ENCODE measurements around the gene CTSA.
"Not testable (repeated sequence)": the region's sequence is repeated elsewhere in the genome, so short reads cannot be mapped to it uniquely, and the experiment has no call there.

The CTSA gene

GRCh38 chr20:45896641-45897161 is 5.6 kb downstream of the CTSA start:
- DNase-seq (ENCODE audit: low read depth): no peak
- TF ChIP-seq, protein P1, sequence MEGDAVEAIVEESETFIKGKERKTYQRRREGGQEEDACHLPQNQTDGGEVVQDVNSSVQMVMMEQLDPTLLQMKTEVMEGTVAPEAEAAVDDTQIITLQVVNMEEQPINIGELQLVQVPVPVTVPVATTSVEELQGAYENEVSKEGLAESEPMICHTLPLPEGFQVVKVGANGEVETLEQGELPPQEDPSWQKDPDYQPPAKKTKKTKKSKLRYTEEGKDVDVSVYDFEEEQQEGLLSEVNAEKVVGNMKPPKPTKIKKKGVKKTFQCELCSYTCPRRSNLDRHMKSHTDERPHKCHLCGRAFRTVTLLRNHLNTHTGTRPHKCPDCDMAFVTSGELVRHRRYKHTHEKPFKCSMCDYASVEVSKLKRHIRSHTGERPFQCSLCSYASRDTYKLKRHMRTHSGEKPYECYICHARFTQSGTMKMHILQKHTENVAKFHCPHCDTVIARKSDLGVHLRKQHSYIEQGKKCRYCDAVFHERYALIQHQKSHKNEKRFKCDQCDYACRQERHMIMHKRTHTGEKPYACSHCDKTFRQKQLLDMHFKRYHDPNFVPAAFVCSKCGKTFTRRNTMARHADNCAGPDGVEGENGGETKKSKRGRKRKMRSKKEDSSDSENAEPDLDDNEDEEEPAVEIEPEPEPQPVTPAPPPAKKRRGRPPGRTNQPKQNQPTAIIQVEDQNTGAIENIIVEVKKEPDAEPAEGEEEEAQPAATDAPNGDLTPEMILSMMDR (IDR thresholded peaks at IDR 0.05; ENCODE audit: insufficient read depth, low read depth, low read length, missing control alignments): no peak
- no peak overlapping the region for H3K4me3 ChIP-seq (ENCODE audit: low read depth, low read length)

DNA sequence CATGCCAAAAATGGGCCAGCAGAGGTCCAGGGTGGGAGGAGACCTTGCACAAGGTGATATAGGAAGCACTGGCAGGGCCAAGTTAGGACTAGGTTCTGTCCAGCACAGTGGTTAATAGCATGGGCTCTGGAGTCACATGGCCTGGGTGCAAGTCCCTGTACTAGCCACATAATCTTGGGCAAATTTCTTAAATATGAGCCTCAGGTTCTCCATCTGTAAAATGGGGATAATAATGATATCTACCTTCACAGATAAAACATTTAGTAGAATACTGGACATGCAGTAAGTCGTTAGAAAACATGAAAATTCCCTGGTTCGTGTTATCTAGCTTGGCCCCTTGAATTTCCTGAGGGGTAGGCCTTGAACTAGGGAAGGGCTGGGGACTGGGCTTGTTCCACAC is 6.2 kb downstream of the CTSA start:
- H3K4me3 ChIP-seq (ENCODE audit: low read depth, low read length): no peak overlapping the region
- no peak for DNase-seq (ENCODE audit: low read depth)
- TF ChIP-seq, protein P1 (IDR thresholded peaks at IDR 0.05; ENCODE audit: insufficient read depth, low read depth, low read length, missing control alignments): no peak

DNA sequence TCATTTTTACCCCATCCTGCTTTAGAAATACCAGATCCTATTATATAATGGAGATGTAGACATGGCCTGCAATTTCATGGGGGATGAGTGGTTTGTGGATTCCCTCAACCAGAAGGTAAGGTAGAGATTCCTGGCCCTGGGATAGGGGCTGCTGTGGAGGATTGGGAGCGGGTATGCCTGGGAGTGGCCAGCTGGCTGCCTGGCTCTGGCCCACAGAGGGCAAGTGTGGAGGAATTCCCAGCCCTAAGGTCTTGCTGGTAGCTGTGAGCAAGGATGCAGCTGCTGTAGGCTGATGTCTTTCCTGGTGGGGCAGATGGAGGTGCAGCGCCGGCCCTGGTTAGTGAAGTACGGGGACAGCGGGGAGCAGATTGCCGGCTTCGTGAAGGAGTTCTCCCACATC is 6.6 kb downstream of the CTSA start:
- DNase-seq (ENCODE audit: low read depth): no peak
- H3K4me3 ChIP-seq (ENCODE audit: low read depth, low read length): no peak overlapping the region
- TF ChIP-seq, protein P1 (IDR thresholded peaks at IDR 0.05; ENCODE audit: insufficient read depth, low read depth, low read length, missing control alignments): no peak

- TF ChIP-seq, protein P1 (IDR thresholded peaks at IDR 0.05; ENCODE audit: insufficient read depth, low read depth, low read length, missing control alignments): no peak
- H3K4me3 ChIP-seq (ENCODE audit: low read depth, low read length): no peak overlapping the region
- DNase-seq (ENCODE audit: low read depth): no peak
These were observed 7.2 kb downstream of the CTSA start for GRCh38 chr20:45898285-45898684.

GRCh38 chr20:45899046-45899835 is 8.1 kb downstream of the CTSA start:
- TF ChIP-seq, protein P1 (IDR thresholded peaks at IDR 0.05; ENCODE audit: insufficient read depth, low read depth, low read length, missing control alignments): no peak
- no peak overlapping the region for H3K4me3 ChIP-seq (ENCODE audit: low read depth, low read length)
- DNase-seq (ENCODE audit: low read depth): no peak

GRCh38 chr20:45901332-45901731 is 10.2 kb downstream of the CTSA start:
- not testable (repeated sequence) for DNase-seq (ENCODE audit: low read depth); H3K4me3 ChIP-seq (ENCODE audit: low read depth, low read length)

GRCh38 chr20:45902199-45902701 is 11.1 kb downstream of the CTSA start:
- DNase-seq (ENCODE audit: low read depth): no peak
- TF ChIP-seq, protein P1 (IDR thresholded peaks at IDR 0.05; ENCODE audit: insufficient read depth, low read depth, low read length, missing control alignments): no peak
- no peak overlapping the region for H3K4me3 ChIP-seq (ENCODE audit: low read depth, low read length)
